H1 (cell line): Measurements from ENCODE around the gene POLR2L. TPM values are rescaled to one million over a fixed set of nuclear protein-coding genes. Genes with fewer than 3 reads are reported as not detected.

Experiments used
- ASH2L ChIP-seq: fragments of 200-600, 300-600 bp; sonication (generic); IDR thresholded peaks from one replicate; pipeline ENCODE4 v1.7.1; 2017; ENCODE audit warnings: low read length
- CHD7 ChIP-seq: fragments of 300-600 bp; sonication (generic); IDR thresholded peaks from 2 replicates; pipeline ENCODE4 v1.7.1; 2012; ENCODE audit warnings: low read length, moderate library complexity, mild to moderate bottlenecking, inconsistent platforms; ENCODE audit not compliant: insufficient replicate concordance
- CTCF ChIP-seq, 3 experiments: IDR thresholded peaks; 1 replicate in 2 of 3; 2 replicates in 1 of 3; pipeline versions ENCODE4 v1.5.1 to v1.6.1; 2011; ENCODE audit warnings: low read length in 3 of 3, mild to moderate bottlenecking in 3 of 3, inconsistent platforms in 2 of 3, low read depth in 1 of 3, moderate library complexity in 1 of 3; ENCODE audit not compliant: insufficient read depth in 1 of 3; ENCODE audit errors: control extremely low read depth in 1 of 3
- EGR1 ChIP-seq: IDR thresholded peaks from 2 replicates; pipeline ENCODE4 v1.6.1; 2011; ENCODE audit warnings: low read depth, low read length, borderline replicate concordance
- GTF2F1 ChIP-seq: IDR thresholded peaks from 2 replicates; pipeline ENCODE4 v1.6.1; 2012; ENCODE audit warnings: low read depth, low read length, improper control_type of control experiment, borderline replicate concordance
- HDAC2 ChIP-seq, 2 experiments: fragments of 300-600 bp in 1 of 2; sonication (generic) in 1 of 2; IDR thresholded peaks; 2 replicates each; pipeline ENCODE4 v1.6.1; 2011 to 2012; ENCODE audit warnings: low read depth in 2 of 2, low read length in 2 of 2, mild to moderate bottlenecking in 2 of 2, moderate library complexity in 2 of 2, borderline replicate concordance in 1 of 2, inconsistent platforms in 1 of 2
- TAF7 ChIP-seq: optimal IDR thresholded peaks from 2 replicates; pipeline ENCODE3; 2011; ENCODE audit warnings: low read depth, mild to moderate bottlenecking, inconsistent platforms, low read length, moderate library complexity, borderline replicate concordance
- polyA plus RNA-seq, 7 experiments: library from polyadenylated mRNA; depleted of rRNA in 3 of 7; stranded (reverse) in 5 of 7; unstranded in 2 of 7; fragments of >200 nt in 5 of 7; fragments of 200-250 nt in 2 of 7; gene quantifications; 1 replicate in 5 of 7; 2 replicates in 1 of 7; 4 replicates in 1 of 7; pipeline versions ENCODE4 v1.2.1 to v1.2.3, GENCODE V29; 2011 to 2013; ENCODE audit warnings: missing spikeins in 2 of 7, mixed read lengths in 2 of 7
- total RNA-seq: library from RNA; stranded (reverse); fragmentation: NEBNext Ultra II Directional; extraction: Animal tissue kit (Norgen Biotek cat#: 25700); gene quantifications from 2 replicates; pipeline ENCODE4 v1.2.1, GENCODE V29; 2021

POLR2L gene
- total and polyA plus RNA-seq, 2 of the 8 experiments (the other 6 are each of a cell fraction or from before 2014, with no cell fraction given): 140 to 151 TPM

GRCh38 chr11:798093-798713 is 44.1 kb downstream of the POLR2L start, which contains the start of gene SLC25A22 (continued):
- TF ChIP-seq CHD7 (no peak), HDAC2 (IDR thresholded peaks at IDR 0.05; ENCODE audit: borderline replicate concordance in 1 of 2, low read depth in 2 of 2, low read length in 2 of 2) (peak in 1 of 2 experiments; percentile 94; a peak in 1 of 4 replicates), ASH2L (peak; percentile 17), CTCF (IDR thresholded peaks at IDR 0.05; ENCODE audit: control extremely low read depth in 1 of 3, insufficient read depth in 1 of 3, low read depth in 1 of 3, low read length in 3 of 3) (peak in 2 of 3 experiments; percentile 76 to 87; a peak in 3 of 4 replicates), EGR1 (0 out of 2 replicates have a peak, but pooled peaks have one; percentile 21), GTF2F1 (no peak), TAF7 (peak; percentile 15)
